GM18868 (cell line): ENCODE measurements around the gene RACK1.
"Not testable (repeated sequence)": the region's sequence is repeated elsewhere in the genome, so short reads cannot be mapped to it uniquely, and the experiment has no call there.

Experiments
- ATAC-seq: cut with Tn5 transposase; IDR thresholded peaks from one replicate; pipeline ENCODE4 v1.9.1; 2021; ENCODE audit warnings: mild to moderate bottlenecking, moderate library complexity; ENCODE audit not compliant: unreplicated experiment

The RACK1 gene

DNA sequence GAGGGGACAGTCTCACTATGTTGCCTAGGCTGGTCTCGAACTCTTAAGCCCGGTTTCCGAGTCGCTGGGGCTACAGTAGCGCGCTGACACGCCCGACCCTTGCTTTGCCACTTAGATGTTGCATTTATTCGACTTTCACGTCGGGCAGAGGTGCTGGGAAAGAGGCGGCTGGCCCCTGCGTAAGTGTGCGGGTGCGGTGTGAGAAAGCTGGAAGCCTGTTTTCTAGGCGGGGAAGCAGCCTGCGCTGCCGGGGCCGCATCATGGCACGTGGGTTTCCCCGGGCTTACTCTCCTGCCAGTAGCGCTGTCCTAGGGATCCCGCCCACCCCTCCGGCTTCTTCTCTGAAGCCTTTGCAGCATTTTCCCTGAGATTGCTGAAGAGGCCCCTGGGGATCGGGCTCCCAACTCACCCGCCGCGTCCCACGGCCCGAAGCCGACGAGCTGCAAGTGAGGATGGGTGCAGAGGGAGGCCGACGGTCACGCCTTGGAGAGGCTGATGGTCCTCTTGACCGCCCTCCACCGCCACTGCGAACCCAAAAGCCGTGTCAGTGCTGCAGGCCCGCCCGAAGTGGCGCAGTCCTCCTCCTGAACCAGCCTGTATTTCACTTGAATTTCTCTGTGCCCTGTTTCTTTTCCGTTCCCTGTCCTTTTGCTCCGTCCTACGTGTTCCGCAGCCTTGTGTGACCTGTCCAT, 26.4 kb downstream of the RACK1 start:
- ATAC-seq, result no peak

DNA sequence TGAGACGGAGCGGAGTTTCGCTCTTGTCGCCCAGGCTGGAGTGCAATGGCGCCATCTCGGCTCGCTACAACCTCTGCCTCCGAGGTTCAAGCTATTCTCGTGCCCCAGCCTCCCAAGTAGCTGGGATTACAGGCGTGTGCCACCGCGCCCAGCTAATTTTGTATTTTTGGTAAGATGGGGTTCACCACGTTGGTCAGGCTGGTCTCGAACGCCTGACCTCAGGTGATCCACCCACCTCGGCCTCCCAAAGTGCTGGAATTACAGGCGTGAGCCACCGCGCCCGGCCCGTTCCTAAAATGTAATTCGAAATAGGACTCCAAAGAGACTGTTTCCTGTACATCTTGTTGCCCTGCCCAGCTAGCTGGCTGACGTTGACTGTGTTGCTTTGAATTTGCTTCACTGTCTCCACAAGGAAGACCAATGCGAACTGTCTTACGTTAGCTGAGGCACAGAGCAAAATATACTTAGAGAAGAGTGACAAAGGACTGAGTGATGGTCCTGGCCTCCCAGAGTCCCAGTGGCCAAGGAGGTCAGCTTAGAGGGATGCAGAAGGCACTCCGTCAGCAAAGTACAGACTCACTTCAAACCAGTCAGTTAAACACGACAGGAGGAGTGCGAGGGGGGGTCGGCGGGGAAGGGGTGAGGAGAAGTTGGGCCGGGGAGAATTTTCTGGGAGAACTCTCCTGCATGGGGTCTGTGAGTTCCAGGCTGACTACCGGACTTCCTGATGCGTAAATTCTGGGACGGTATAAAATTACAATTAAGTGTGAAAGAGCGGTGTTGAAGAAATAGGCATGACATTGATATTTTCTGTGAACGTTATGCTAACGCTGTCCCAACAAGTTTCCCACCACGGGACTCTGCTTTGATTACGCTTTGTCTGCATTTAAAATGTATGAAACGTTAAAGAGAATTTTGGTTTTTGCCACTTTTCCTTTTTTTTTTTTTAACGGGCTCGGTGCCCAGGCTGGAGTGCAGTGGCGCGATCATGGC, 27.4 kb downstream of the RACK1 start:
- no peak for ATAC-seq

- not testable (repeated sequence) for ATAC-seq
These were observed 29.5 kb downstream of the RACK1 start for GRCh38 chr5:181214249-181214648.

- no peak for ATAC-seq
These were observed 30.8 kb downstream of the RACK1 start for GRCh38 chr5:181212934-181213333.

- ATAC-seq, result no peak
These were observed 31.6 kb downstream of the RACK1 start for GRCh38 chr5:181212080-181212479.

GRCh38 chr5:181211208-181211607, 32.5 kb downstream of the RACK1 start:
- ATAC-seq, result no peak

DNA sequence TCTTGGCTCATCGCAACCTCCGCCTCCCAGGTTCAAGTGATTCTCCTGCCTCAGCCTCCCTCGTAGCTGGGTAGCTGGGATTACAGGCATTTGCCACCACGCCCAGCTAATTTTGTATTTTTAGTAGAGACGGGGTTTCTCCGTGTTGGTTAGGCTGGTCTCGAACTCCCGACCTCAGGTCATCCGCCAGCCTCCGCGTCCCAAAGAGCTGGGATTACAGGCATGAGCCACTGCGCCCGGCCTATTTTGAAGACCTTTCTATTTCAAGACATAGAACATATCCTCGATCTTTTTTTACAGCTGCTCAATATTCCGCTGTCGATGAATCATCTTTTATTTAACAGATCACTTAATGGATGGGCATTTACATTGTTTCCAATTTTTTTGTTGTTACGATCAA, 33.0 kb downstream of the RACK1 start:
- ATAC-seq, result not testable (repeated sequence)

- not testable (repeated sequence) for ATAC-seq
These were observed 33.6 kb downstream of the RACK1 start for GRCh38 chr5:181210148-181210547.

- not testable (repeated sequence) for ATAC-seq
These were observed 34.7 kb downstream of the RACK1 start for GRCh38 chr5:181209006-181209405.

GRCh38 chr5:181207960-181208253, 35.8 kb downstream of the RACK1 start:
- ATAC-seq, result no peak

- ATAC-seq, result peak; percentile 38
These were observed 36.3 kb downstream of the RACK1 start for GRCh38 chr5:181207214-181207959.

DNA sequence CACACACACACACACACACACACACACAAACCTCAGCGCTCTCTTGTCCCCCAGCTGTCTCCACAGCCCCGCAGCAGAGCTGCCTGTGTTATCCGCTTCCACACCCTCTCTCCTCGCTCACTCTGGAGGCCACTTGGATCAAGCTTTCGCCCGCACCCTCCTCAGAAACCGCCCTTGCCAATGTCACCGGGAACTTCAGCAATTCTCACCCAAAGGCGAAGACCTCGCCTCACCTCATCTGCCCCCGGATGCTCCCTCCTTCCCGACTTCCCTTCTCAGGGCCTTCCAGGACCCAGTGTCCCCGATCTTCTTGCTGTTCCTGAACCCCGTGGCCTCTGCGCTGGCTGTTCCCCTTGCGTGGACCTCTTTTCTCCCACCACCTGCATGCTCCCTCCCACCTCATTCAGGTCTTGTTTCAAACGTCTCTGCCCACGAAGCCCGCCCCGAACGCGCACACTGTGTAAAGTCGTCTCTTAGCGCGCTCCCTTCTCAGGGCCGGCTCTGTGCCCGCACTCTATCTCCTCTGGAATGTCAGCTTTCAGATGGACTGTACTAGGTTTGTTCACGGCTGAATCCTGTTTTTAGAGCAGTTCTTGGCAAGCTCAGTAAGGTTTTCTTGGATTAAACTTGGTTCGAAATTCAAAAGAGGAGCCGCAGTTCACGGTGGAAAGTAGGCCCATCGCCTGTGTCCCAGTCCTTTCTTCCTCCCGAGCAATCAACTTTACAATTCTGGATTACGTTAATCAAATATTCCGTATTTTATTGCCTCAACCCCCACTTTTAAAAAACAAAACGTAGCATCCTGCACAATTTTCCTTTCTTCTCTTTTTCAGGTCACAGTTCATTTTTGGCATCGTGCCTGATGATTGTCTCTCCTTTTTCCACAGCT, 37.7 kb downstream of the RACK1 start:
- no peak for ATAC-seq

GRCh38 chr5:181204826-181205760, 38.6 kb downstream of the RACK1 start, which contains the start of gene TRIM7:
TRIM7 (minus strand) TSS chr5:181205196; CDS start chr5:181205110, 86 bp downstream.
- no peak for ATAC-seq

DNA sequence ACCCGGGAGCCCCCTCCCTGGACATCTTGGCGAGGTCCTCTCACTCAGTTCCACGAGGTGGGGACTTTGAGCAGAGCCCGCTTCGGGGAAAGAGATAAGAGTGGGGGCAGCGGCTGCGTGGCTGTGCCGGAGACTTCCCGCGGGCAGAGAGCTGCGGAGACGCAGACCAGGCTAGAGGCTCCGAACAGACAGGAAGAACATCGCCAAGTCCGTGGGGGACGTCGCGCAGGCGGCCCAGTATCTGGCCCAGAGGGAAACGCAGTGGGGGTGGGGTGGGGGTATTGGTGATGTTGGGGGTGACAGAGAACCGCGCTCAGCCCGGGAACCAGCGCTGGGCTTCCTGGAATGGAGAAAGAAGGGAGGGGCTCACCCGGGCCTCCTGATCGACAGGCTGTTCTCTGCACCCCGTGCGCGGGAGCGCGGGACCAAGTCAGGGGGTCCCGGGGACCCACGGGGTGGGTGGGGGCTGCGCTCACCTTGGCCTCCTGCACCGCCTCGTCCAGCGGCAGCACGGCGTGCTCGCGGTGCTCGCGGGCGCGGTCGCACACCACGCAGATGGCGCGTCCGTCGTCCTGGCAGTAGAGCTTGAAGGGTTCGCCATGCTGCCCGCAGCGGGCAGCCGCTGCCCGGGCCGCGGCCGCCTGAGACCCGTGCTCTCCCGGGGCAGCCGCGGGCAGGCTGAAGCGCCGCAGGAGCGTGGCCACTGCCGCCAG, 39.4 kb downstream of the RACK1 start:
- no peak for ATAC-seq

- ATAC-seq, result no peak
These were observed 40.0 kb downstream of the RACK1 start for GRCh38 chr5:181203777-181204112.

DNA sequence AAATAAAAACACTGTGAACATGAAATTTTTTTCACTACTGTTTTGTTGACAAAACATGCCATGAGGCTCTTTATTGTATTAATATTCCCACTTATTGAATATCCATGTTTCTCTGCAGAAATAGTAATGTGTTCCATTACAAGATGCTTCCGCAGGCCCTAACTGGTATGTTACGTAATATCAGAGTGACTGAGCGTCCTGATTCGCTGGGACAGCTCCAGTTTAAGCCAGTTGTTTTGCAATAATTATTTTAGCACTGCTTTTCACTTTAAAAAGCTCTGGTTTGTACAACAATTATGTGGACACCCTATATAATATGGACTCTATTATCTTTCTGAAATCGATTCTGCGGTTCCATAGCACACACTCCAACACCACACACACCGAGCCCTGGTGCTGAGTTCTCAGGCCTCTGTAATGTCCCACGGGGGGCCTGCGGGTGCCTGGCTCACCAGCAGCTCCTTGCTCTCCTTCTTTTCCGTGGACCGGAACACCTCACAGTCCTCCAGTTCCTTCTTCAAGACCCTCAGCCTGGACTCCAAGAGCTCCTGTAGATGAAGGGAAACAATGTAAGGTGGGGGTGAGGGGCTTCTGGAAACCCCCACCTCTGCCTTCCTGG, 40.5 kb downstream of the RACK1 start:
- no peak for ATAC-seq

DNA sequence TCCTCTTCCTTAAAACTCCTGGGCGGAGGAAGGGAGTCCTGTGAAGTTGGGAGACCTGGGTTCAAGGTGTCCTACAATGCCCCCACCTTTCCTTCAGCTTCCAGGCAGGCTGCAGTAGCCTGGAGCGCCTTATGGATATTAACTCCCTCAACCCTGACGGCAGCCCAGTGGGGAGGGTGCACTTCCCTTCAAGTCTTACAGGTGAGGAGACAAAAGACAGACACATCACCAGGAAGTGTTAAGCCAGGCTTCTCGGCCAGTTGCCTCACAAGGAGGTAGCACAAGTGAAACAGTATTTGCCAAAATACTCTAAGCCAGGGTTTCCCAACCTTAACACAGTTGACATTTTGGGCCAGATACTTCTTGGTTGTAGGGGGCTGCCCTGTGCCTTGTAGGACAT, 42.9 kb downstream of the RACK1 start:
- no peak for ATAC-seq

GRCh38 chr5:181199881-181200638, 43.6 kb downstream of the RACK1 start:
- ATAC-seq, result no peak
